OCI-LY1 (cell line): ENCODE measurements around the gene TNFSF4.

Source experiments
- EZH2 ChIP-seq: fragments of 200-600 bp; sonication (generic), shearing (Covaris generic); IDR thresholded peaks from 2 replicates; pipeline ENCODE4 v1.8.0; 2017; ENCODE audit warnings: borderline replicate concordance, mixed run types, mild to moderate bottlenecking, antibody characterized with exemption, low read length, moderate library complexity, mixed read lengths
- TF ChIP-seq, protein P1 (sequence below): fragments of 200-600 bp; sonication (generic), shearing (Covaris generic); IDR thresholded peaks from 2 replicates; pipeline ENCODE4 v1.5.1; 2017; ENCODE audit warnings: mild to moderate bottlenecking, antibody characterized with exemption, low read length, moderate library complexity, mixed read lengths

DNA sequence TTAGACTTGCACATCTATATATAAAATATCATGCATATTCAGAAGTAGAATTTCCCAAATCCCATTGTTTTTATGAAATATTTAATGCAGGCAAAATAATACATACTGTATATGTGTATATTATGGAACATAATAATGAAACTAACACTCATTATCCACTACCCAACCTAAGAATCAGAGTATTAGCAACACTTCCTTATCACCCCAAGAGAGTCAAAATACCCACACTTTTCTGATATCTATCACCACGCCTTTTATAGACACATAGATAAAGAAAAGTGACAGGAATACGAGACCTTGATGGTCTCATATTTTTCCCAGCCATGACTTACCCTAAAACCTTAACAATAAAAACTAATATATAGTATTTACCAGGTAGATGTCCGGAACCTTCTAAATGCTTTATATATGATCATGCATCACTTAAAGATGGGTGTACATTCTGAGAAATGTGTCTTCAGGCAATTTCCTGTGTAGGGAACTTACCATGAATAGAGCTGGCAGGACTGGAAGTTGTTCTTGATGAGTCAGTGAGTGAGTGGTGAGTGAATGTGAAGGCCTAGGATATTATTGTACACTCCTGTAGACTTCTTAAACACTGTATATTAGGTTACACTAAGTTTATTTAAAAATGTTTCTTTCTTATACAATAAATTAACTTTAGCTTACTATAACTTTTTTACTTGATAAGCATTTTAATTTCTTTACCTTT is 45.5 kb downstream of the TNFSF4 start:
- TF ChIP-seq, protein P1, sequence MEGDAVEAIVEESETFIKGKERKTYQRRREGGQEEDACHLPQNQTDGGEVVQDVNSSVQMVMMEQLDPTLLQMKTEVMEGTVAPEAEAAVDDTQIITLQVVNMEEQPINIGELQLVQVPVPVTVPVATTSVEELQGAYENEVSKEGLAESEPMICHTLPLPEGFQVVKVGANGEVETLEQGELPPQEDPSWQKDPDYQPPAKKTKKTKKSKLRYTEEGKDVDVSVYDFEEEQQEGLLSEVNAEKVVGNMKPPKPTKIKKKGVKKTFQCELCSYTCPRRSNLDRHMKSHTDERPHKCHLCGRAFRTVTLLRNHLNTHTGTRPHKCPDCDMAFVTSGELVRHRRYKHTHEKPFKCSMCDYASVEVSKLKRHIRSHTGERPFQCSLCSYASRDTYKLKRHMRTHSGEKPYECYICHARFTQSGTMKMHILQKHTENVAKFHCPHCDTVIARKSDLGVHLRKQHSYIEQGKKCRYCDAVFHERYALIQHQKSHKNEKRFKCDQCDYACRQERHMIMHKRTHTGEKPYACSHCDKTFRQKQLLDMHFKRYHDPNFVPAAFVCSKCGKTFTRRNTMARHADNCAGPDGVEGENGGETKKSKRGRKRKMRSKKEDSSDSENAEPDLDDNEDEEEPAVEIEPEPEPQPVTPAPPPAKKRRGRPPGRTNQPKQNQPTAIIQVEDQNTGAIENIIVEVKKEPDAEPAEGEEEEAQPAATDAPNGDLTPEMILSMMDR = no peak
- TF ChIP-seq EZH2 = no peak
